ENCODE data around the gene NOL3.

Gene NOL3

DNA sequence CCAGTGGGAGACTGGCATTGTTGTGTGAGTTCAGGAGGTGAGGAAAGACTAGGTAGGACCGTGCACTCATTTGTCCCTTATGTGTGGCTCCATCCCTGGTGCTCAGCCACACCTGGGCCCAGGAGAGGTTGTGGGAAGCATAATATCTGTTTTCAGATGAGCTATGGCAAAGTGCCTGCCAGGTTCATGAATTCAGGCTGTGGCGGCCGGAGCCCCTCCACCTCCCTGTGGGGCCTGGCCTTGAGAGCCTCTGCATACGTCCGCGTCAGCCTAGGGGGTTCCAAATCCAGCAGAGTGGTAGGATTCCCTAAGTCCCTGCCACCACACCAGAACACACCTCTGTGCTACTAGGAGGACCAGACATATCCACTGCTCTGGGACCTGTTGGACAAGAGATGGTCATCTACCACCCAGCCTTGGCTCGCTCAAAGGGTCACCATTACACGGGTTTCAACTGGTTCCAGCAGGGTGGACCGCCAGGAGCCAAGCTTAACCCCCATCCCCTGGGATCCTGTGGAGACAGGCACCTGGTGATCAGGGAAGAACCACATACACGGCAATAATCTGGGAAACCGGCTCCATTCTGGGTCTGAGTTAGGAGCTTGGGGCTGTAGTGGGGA is 21.6 kb upstream of the NOL3 start:
- POLR2A ChIA-PET (ENCODE audit: low non-redundant PET): no interaction called here

DNA sequence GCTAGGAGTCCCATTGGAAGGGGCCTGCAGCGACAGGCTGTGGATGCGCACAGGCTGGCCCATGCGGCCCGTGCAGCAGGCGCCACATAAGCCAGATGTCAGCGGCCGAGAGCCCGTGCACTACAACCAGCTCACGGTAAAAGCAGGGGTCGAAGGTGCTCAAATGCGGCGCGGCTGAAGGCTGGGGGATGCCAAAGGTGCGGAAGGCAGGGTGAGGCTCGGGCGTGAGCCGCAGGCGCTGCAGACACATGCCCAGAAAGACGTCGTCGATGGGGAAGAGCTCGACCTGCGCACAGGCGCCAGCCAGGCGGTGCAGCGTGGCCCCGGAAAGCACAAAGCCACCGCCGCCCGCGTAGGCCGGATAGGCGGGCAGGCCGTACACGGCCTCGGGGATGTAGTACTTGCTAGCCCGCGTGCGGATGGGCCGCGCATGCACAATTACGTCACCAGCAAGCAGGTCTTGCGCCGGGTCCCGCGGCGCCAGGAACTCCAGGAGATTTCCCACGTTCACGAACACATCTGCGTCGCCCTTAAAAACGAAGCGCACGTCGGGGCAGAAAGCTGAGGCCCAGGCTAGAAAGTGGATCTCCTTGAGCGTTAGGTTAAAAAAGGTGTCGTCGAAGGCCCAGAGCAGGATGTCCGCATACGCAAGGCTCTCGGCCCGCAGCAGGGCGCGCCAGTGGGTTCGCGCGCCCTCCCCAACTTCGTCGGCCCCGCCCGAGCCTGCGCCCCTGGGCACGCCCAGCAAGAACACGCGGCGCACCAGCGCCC is 20.9 kb upstream of the NOL3 start:
- ChIA-PET CTCF (interaction anchor here (0.6 to 1.1 kb wide), 3 partner anchors 14 to 172 kb away, joined by 3 read pairs; no protein-coding TSS in a partner anchor), POLR2A (ENCODE audit: low non-redundant PET) (no interaction called here)
- TF ChIP-seq CTCF (conservative IDR thresholded peaks at IDR 0.05; ENCODE audit: low read depth): no peak
- H3K27ac ChIP-seq: peak overlapping the region; percentile 87
- DNase-seq (ENCODE audit: low spot score): no peak

More for the DNA sequence above, 21.6 kb upstream of the NOL3 start:
- CTCF ChIA-PET: interaction anchor here (0.6 to 1.1 kb wide), 3 partner anchors 15 to 172 kb away, joined by 3 read pairs; no protein-coding TSS in a partner anchor
- peak overlapping the region; percentile 87 for H3K27ac ChIP-seq
- no peak for DNase-seq (ENCODE audit: low spot score)
- TF ChIP-seq CTCF (conservative IDR thresholded peaks at IDR 0.05; ENCODE audit: low read depth): no peak

GRCh38 chr16:67150047-67150832 is 20.1 kb upstream of the NOL3 start:
- peak; percentile 18; the same call in 1 of the 2 replicates for TF ChIP-seq CTCF (conservative IDR thresholded peaks at IDR 0.05; ENCODE audit: low read depth)
- no peak for DNase-seq (ENCODE audit: low spot score)
- ChIA-PET CTCF (interaction anchor here (0.7 kb wide), 1 partner anchor 198 kb away, joined by 4 read pairs; no protein-coding TSS in a partner anchor), POLR2A (ENCODE audit: low non-redundant PET) (interaction anchor here (0.6 to 1.3 kb wide), 3 partner anchors 10 to 122 kb away, joined by 3 to 4 read pairs (median 3); partner anchors contain the start of gene NOL3)
- H3K27ac ChIP-seq: peak overlapping the region; percentile 87

DNA sequence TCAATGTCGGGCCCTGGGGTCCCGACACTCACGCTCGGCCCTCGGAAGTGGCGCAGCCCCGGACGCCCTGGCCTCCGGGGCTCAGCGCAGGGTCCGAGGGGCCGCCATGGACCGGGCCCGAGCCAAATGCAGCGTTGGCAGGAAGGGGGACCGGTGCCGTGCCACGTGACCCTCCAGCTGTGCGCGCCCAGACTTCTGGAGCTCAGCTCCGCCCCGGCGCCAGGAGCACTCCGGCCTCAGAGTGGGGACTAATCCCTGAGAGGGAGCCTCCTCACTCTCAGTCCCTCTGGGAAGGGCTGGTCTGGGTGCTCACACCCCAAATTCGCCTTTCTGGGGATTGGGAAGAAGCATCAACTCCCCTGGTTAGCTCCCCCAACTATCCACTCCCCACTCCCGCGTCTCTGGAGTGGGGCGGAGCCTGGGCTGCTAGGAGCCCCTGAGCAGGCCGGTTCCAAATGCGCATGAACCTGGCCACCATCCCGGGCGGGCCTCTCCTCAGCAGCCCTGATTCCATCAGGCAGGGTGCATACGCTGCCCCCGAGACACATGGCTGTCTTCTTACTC is 19.4 kb upstream of the NOL3 start, which contains the start of gene B3GNT9:
Gene B3GNT9 (minus strand): TSS at position 166 of the 564 bp plus-strand sequence. CDS start 513 bp downstream, outside the sequence.
- ChIA-PET POLR2A (ENCODE audit: low non-redundant PET) (interaction anchor here (0.6 to 1.3 kb wide), 3 partner anchors 9 to 123 kb away, joined by 3 to 4 read pairs (median 3); partner anchors contain the start of gene NOL3), CTCF (interaction anchor here (0.7 kb wide), 1 partner anchor 198 kb away, joined by 4 read pairs; no protein-coding TSS in a partner anchor)
- DNase-seq (ENCODE audit: low spot score): peak; percentile 65
- no peak for TF ChIP-seq CTCF (conservative IDR thresholded peaks at IDR 0.05; ENCODE audit: low read depth)
- H3K27ac ChIP-seq: peak within 1 kb of the TSS; percentile 87

DNA sequence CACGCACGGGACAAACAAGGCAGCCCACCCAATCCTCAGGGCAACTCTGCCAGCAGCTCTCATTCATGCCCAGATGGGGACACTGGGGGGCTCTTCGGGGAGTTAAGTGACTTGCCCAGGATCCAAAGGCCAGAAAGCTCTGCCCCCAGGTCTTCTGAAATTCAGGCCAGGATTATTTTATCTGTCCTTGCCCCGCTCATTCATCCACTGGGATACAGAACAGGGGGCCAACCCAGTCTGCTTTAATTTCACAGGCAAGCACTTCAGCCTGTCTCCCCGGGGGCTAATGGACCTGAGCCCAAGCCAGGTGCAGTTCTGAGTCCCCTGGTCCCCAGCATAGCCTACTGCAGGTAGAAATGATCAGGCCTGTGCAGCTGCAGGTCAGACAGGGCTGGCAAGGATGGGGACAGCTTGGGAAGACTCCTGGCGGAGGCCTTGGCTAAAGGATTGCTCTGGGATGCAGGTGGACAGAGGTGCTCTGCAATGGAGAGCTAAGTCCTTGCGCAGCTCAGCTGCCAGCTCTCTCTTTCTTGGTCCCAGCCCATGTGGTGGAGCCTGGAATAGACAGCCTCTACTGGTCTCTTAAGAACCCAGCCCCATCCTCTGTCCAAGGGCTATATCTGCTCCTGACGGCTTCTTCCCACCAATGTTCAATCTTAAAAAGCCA is 18.8 kb upstream of the NOL3 start:
- ChIA-PET CTCF (no interaction called here), POLR2A (ENCODE audit: low non-redundant PET) (interaction anchor here (1.0 to 1.3 kb wide), 2 partner anchors 19 to 124 kb away, joined by 3 to 4 read pairs; partner anchors contain the start of gene NOL3)
- H3K27ac ChIP-seq: peak overlapping the region; percentile 87
- TF ChIP-seq CTCF (conservative IDR thresholded peaks at IDR 0.05; ENCODE audit: low read depth): no peak
- no peak for DNase-seq (ENCODE audit: low spot score)

All from RWPE1 (cell line).